GM12892 (cell line): ENCODE data around the gene HSF2BP.

Experiments used
- DNase-seq: peaks from one replicate; pipeline ENCODE4 v3.0.0; 2011; ENCODE audit not compliant: insufficient read length
- FAIRE-seq: peaks from 2 replicates; lab custom pipeline; 2011; peaks lifted over from hg19 to GRCh38; lab: Jason Lieb, UNC
- POLR2A ChIP-seq: IDR thresholded peaks from 2 replicates; pipeline ENCODE4 v1.6.1; 2011; ENCODE audit warnings: low read depth, low read length, control low read depth
- POLR2AphosphoS5 ChIP-seq: IDR thresholded peaks from 2 replicates; pipeline ENCODE4 v1.6.1; 2011; ENCODE audit warnings: low read depth, low read length, control low read depth
- TAF1 ChIP-seq: IDR thresholded peaks from 2 replicates; pipeline ENCODE4 v1.6.1; 2011; ENCODE audit warnings: low read depth, mild to moderate bottlenecking, control low read depth, low read length, borderline replicate concordance

Gene HSF2BP

DNA sequence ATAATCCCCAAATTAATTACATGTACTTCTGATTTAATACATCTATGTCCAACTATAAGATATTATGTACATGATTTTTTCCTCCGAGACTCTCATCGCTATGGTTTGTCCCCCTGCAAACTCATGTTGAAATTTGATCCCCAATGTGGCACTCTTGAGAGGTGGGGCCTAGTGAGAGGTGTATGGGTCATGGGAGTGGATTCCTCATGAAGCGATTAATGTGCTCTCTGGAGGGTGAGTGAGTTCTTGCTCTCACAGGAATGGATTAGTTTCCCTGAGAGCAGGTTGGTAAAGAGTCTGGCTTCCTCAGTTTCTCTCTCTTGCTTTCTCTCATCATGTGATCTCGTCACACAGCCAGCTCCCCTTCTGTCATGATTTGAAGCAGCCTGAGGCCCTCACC lies 16.1 kb downstream of the HSF2BP start:
- FAIRE-seq (no peak), DNase-seq (no peak)
- TF ChIP-seq POLR2AphosphoS5 (no peak), POLR2A (no peak)

DNA sequence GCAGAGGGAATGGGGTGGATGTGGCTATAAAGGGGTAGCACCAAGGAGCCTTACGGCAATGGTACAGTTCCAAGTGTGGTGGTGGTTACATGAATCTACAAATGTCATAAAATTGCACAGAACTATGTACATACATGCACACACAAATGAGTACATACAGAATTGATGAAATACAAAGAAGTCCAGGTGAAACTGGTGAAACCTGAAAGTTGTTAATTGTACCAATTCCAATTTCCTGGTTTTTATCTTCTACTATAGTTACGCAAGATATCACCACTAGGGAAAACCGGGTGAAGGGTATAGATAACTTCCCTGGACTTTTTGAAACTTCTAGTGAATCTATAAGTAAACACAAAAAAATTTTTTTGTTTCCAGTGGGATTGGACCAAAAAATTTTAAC lies 18.9 kb downstream of the HSF2BP start:
- DNase-seq, result no peak
- FAIRE-seq, result no peak
- TF ChIP-seq TAF1 (no peak), POLR2A (no peak), POLR2AphosphoS5 (no peak)

DNA sequence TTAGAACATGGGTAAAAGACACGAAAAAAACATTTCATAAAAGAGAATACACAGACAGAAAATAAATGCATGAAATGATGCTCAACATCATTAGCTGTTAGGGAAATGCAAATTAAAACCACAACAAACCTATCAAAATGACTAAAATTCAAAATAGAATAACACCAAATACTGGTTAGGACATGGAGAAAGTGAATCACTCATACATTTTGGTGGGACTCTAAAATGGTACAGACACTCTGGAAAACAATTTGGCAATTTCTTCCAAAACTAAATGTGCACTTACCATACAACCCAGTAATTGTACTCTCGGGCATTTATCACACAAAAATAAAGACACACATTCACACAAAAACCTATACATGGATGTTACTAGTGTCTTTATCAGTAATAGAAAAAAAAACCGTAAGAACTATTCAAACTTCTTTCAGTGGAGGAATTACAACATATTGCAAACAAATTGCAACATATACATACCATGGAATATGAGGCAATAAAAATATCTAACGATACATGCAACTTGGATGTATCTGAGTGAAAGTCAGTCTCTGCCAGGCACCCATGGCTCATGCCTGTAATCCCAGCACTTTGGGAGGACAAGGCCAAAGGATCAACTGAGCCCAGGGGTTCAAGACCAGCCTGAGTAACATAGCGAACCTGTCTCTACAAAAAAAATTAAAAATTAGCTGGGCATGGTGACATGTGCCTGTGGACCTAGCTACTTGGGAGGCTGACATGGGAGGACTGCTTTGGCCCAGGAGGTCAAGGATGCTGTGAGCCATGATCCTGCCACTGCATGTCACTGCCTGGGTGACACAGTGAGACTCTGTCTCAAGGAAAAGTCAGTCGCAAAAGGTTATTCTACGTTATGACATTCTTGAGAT lies 19.6 kb downstream of the HSF2BP start:
- no peak for FAIRE-seq
- TF ChIP-seq TAF1 (no peak), POLR2A (no peak), POLR2AphosphoS5 (no peak)
- DNase-seq, result no peak

DNA sequence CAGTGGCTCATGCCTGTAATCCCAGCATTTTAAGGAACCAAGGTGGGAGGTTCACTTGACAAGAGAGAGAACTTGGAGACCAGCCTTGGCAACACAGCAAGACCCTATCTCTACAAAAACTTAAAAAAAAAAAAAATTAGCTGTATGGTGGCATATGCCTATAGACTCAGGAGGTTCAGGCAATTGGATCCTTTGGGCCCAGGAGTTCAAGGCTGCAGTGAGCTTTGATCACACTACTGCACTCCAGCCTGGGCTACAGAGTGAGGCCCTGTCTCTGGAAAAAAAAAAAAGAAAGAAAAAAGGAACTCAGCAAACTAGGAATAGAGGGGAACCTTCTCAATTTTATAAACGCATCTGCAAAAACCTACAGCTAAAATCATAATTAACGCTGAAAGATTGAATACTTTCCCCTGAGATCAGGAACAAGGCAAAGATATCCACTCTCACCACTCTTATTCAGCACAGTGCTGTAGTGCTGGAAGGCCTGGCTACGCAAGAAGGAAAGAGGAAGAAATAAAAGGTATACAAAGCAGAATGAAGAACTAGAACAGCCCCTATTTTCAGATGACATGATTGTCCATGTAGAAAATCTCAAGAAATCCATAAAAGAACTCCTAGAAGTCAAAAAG lies 21.6 kb downstream of the HSF2BP start:
- TF ChIP-seq TAF1 (no peak), POLR2A (no peak), POLR2AphosphoS5 (no peak)
- no peak for FAIRE-seq
- no peak for DNase-seq

DNA sequence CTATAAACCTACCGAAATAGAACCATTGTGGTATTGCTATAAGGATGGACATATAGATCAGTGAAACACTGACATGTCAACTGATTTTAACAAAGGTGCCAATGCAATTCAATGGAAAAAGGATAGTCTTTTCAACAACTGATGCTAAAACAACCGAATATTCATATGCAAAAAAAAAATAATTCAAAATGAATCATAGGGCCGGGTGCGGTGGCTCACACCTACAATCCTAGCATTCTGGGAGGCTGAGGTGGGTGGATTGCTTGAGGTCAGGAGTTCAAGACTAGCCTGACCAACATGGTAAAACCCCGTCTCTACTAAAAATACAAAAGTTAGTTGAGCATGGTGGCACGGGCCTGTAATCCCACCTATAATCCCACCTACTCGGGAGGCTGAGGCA lies 23.9 kb downstream of the HSF2BP start:
- TF ChIP-seq TAF1 (no peak), POLR2AphosphoS5 (no peak), POLR2A (no peak)
- FAIRE-seq, result no peak
- DNase-seq, result no peak

DNA sequence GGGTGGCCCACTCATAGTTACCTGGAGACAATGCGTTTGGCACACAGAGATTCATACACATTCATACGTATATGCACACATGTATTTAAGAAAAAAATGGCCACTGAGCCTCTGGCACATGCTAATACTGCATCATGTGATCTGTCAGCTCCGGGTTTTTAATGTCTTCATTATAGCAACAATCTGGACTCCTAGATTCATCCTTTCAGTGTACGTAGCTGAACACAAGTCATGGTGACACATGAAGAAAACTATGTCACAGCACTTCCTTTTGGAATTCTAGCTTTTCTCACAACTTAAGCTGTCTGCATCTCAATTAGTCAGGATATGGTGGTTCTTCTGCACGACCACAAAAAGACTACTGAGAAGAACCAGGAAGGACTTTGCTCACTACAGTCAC lies 24.7 kb downstream of the HSF2BP start:
- TF ChIP-seq POLR2AphosphoS5 (no peak), TAF1 (no peak), POLR2A (no peak)
- no peak for DNase-seq
- FAIRE-seq, result no peak

DNA sequence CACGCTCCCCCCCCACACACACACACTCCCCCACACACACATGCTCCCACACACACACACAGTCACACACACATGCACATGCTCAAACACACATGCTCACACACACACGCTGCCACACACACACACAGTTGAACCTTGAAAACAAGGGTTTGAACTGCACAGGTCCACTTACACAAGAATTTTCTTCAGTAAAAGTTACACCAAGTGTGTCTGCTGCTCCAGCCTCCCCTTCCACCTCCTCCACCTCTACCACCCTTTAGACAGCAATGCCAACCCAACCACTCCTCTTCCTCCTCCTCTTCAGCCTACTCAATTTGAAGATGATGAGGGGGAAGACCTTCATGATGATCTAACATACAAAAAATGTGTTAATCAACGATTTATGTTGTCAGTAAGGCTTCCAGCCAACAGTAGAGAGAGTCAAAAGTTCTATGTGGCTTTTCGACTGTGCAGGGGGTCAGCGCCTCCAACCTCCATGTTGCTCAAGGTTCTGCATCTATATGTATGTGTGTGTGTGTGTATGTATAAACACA lies 26.8 kb downstream of the HSF2BP start:
- DNase-seq, result no peak
- no peak for TF ChIP-seq POLR2A
- TF ChIP-seq TAF1, result no peak
- FAIRE-seq, result no peak

DNA sequence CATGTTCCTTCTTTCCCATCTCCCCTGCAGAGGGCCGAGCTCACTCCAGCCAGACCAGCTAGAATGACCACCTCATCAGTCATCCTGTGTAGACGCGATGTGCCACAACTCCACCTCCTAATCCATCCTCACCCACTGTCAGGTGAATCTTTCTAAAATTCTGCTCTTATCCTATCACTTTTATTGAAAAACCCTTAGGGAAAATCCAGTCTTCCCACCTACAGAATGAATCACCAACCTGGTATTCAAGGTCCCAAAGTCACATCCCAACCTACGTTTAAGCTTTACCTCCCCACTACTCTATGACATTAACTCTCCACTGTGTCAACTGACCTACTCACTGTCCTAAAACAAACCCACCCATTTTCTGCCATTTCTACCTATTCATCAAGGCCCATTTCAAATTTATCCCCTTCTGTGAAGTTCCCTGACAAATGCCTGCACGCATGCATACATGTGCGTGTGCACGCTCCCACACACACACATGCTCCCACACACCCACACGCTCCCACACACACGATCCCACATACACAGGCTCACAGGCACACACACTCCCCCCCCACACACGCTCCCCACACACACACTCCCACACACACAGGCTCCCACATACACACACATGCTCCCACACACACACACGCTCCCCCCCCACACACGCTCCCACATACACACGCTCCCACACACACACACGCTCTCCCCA lies 27.7 kb downstream of the HSF2BP start:
- FAIRE-seq (no peak), DNase-seq (no peak)
- TF ChIP-seq POLR2AphosphoS5 (no peak), TAF1 (no peak), POLR2A (no peak)

DNA sequence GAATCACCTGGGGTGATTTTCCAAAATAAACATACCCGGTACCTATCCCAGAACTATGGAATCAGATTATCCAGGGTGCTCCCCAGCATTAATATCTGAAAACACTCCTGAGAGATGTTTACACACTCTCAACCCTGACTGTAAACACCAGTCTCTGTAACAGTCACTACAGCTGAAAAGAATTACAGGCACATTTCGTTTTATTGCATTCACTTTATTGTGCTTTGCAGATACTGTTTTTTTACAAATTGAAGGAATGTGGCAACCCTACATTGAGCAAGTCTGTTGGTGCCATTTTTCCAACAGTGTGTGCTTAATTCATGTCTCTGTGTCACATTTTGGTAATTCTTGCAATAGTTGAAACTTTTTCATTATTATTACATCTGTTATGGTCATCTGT lies 31.8 kb downstream of the HSF2BP start:
- FAIRE-seq, result no peak
- TF ChIP-seq TAF1, result no peak
- TF ChIP-seq POLR2A, result no peak
- no peak for TF ChIP-seq POLR2AphosphoS5
- no peak for DNase-seq

DNA sequence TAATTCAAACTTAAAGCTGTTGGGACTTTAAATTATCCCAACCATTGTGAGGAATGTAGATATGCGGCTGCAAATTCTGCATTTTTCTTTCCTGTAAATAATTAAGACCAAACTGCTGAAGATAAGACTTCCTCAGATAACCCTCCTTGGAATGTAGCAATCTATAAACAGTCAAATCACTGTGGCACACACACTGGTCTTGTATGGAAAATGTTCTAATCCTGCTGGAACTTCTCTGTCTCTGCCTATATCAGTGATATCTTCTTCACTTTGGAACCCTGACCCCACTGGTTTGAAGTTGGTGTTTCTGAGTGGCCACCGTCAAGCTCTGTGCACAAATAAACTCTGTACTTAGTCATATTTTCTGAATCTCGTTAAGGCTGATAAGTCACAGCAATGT lies 32.9 kb downstream of the HSF2BP start:
- DNase-seq (no peak), FAIRE-seq (no peak)
- TF ChIP-seq TAF1, result no peak
- TF ChIP-seq POLR2AphosphoS5, result no peak
- TF ChIP-seq POLR2A, result no peak

DNA sequence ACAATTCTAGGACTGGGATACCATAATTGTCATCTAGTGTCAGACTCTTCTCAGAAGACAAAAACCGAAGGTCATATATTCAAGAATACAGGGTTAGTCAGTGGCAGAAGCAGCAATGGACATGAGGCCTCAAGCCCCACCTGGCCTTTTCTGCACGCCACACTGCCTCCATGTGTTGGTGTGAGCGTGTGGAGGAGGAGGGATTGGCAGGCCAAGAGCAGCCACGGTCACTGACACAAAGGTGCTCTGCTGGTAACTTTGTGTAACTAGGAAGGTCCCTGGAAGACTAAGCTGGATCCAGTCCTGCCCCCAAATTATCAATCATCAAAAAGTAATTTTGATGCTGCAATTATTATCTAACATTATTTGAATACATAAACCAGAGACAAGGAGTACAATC lies 34.9 kb downstream of the HSF2BP start:
- DNase-seq (no peak), FAIRE-seq (no peak)
- TF ChIP-seq POLR2AphosphoS5 (no peak), TAF1 (no peak), POLR2A (no peak)
